Gastrocnemius medialis (tissue), 4 donors: Measurements from ENCODE around the gene ARHGAP42. TPM values are rescaled to one million over a fixed set of nuclear protein-coding genes. Genes with fewer than 3 reads are reported as not detected.
A peak's percentile ranks its signal among the peaks of the same experiment; 100 is the strongest.

Experiments used
- ATAC-seq, 2 donors: fragments of 150-250 bp; one replicate each; pipeline ENCODE4 v1.9.1; 2016
- DNase-seq, 2 donors: peaks; one replicate each; pipeline ENCODE4 v3.0.0-alpha.2; 2019
- H3K27ac ChIP-seq, 4 donors: fragments of 200-600 bp; sonication (generic); 1 replicate in 1 of 4; 2 replicates in 3 of 4; pipeline ENCODE4 v1.5.1; 2016 to 2018; ENCODE audit warnings: mild to moderate bottlenecking in 2 of 4, moderate library complexity in 1 of 4
- H3K27me3 ChIP-seq, 3 donors: fragments of 200-600 bp; sonication (generic) in 2 of 3; 1 replicate in 1 of 3; 2 replicates in 2 of 3; pipeline versions ENCODE4 v1.5.1 to v1.6.0; 2016 to 2019; ENCODE audit warnings: mild to moderate bottlenecking in 1 of 3, moderate library complexity in 1 of 3
- H3K36me3 ChIP-seq, 2 donors: fragments of 200-600 bp; sonication (generic) in 1 of 2; one replicate each; pipeline ENCODE4 v1.5.1; 2017 to 2018
- H3K4me1 ChIP-seq, 2 donors: fragments of 200-600 bp; sonication (generic) in 1 of 2; one replicate each; pipeline ENCODE4 v1.5.1; 2016 to 2017; ENCODE audit warnings: mild to moderate bottlenecking in 2 of 2
- H3K4me3 ChIP-seq, 4 donors: fragments of 200-600 bp; sonication (generic) in 3 of 4; 1 replicate in 1 of 4; 2 replicates in 3 of 4; pipeline ENCODE4 v1.5.1; 2016 to 2019; ENCODE audit warnings: mild to moderate bottlenecking in 2 of 4
- H3K9me3 ChIP-seq, 3 donors: fragments of 200-600 bp; sonication (generic) in 2 of 3; 1 replicate in 1 of 3; 2 replicates in 2 of 3; pipeline ENCODE4 v1.5.1; 2016 to 2019
- CTCF ChIP-seq, 5 experiments: fragments of 450-650 bp in 3 of 5; fragments of 200-600 bp in 2 of 5; sonication (generic) in 2 of 5; IDR thresholded peaks in 4 of 5; conservative IDR thresholded peaks in 1 of 5; 1 replicate in 4 of 5; 2 replicates in 1 of 5; pipeline ENCODE4 v1.5.1; 2016 to 2019; ENCODE audit warnings: antibody characterized with exemption in 5 of 5, mild to moderate bottlenecking in 3 of 5, moderate library complexity in 3 of 5
- POLR2A ChIP-seq, 2 donors: fragments of 450-650 bp; IDR thresholded peaks; one replicate each; pipeline ENCODE4 v1.6.1; 2017; ENCODE audit warnings: antibody characterized with exemption in 2 of 2, mild to moderate bottlenecking in 2 of 2, moderate library complexity in 2 of 2
- in situ Hi-C, 4 donors: fragments of 200-750 bp; cut with MboI; loops; one replicate each; pipeline versions ENCODE4 v1.15.0 to v1.8.0; 2017; ENCODE audit warnings: low sequenced_read_pairs in 4 of 4
- intact Hi-C: fragments of 100-400 bp; cut with DNase I; formaldehyde crosslinking; loops from one replicate; pipeline ENCODE4 v1.15.1; 2023; ENCODE audit warnings: low total_unique reads
- total RNA-seq, 4 donors: library from RNA; depleted of rRNA; stranded (reverse); fragments of >200 nt; gene quantifications; one replicate each; pipeline versions ENCODE4 v1.1.0 to v1.2.3, GENCODE V29; 2016

ARHGAP42 gene
- total RNA-seq, 4 donors from 2014 or later: 6.0 to 13.9 (median 10.2) TPM

- ATAC-seq (no peak), DNase-seq (no peak)
- TF ChIP-seq POLR2A (IDR thresholded peaks at IDR 0.05): no peak
- no peak for TF ChIP-seq CTCF (IDR thresholded peaks at IDR 0.05 in 4 of 5, conservative IDR thresholded peaks at IDR 0.05 in 1 of 5)
- in situ Hi-C loops (no loop called here), intact Hi-C loops (no loop called here)
- no peaks in the 10 kb centered on the region for H3K27me3 ChIP-seq
- no peaks in the 10 kb centered on the region for H3K9me3 ChIP-seq
- no peak overlapping the region for H3K4me3 ChIP-seq
- H3K36me3 ChIP-seq: no peaks in the 10 kb centered on the region
- H3K4me1 ChIP-seq: peaks cover 2 to 7% of the 10 kb centered on the region in 2 donors
- H3K27ac ChIP-seq: no peak overlapping the region
Observed at GRCh38 chr11:100780470-100780869, 93.4 kb downstream of the ARHGAP42 start.

GRCh38 chr11:100785148-100785983 is 98.3 kb downstream of the ARHGAP42 start:
- DNase-seq (no peak), ATAC-seq (no peak)
- Histone ChIP-seq H3K27me3 (no peaks in the 10 kb centered on the region), H3K4me1 (peaks cover 9 to 18% of the 10 kb centered on the region in 2 donors), H3K27ac (no peak overlapping the region), H3K36me3 (no peaks in the 10 kb centered on the region), H3K9me3 (no peaks in the 10 kb centered on the region), H3K4me3 (no peak overlapping the region)
- intact Hi-C loops: no loop called here
- in situ Hi-C loops: no loop called here
- TF ChIP-seq POLR2A (IDR thresholded peaks at IDR 0.05): no peak
- no peak for TF ChIP-seq CTCF (IDR thresholded peaks at IDR 0.05 in 4 of 5, conservative IDR thresholded peaks at IDR 0.05 in 1 of 5)

- in situ Hi-C loops: no loop called here
- Histone ChIP-seq H3K36me3 (no peaks in the 10 kb centered on the region), H3K4me3 (no peak overlapping the region), H3K27ac (peak overlapping the region; percentile 43 to 74 (median 60)), H3K4me1 (peaks cover 24 to 34% of the 10 kb centered on the region in 2 donors), H3K27me3 (no peaks in the 10 kb centered on the region), H3K9me3 (no peaks in the 10 kb centered on the region)
- no peak for ATAC-seq
- TF ChIP-seq POLR2A (IDR thresholded peaks at IDR 0.05) (no peak), CTCF (IDR thresholded peaks at IDR 0.05 in 4 of 5, conservative IDR thresholded peaks at IDR 0.05 in 1 of 5) (no peak)
- DNase-seq: no peak
- intact Hi-C loops: loop anchor here (2.0 kb wide), 1 partner anchor 42 kb away; no protein-coding TSS in a partner anchor
Observed at GRCh38 chr11:100788561-100789295, 101.6 kb downstream of the ARHGAP42 start.

- ATAC-seq (peak; percentile 96 to 97), DNase-seq (peak; percentile 73 to 78)
- in situ Hi-C loops (no loop called here), intact Hi-C loops (loop anchor here (2.0 kb wide), 1 partner anchor 41 kb away; no protein-coding TSS in a partner anchor)
- no peak overlapping the region for H3K4me3 ChIP-seq
- no peak for TF ChIP-seq CTCF (IDR thresholded peaks at IDR 0.05 in 4 of 5, conservative IDR thresholded peaks at IDR 0.05 in 1 of 5)
- no peak for TF ChIP-seq POLR2A (IDR thresholded peaks at IDR 0.05)
- H3K9me3 ChIP-seq: no peaks in the 10 kb centered on the region
- H3K36me3 ChIP-seq: no peaks in the 10 kb centered on the region
- H3K4me1 ChIP-seq: peaks cover 24 to 31% of the 10 kb centered on the region in 2 donors
- no peaks in the 10 kb centered on the region for H3K27me3 ChIP-seq
- H3K27ac ChIP-seq: peak overlapping the region; percentile 43 to 74 (median 60)
Observed at GRCh38 chr11:100789500-100789899, 102.4 kb downstream of the ARHGAP42 start.
